ENCODE data around the gene TNIK.

The TNIK gene

GRCh38 chr3:171116365-171116764, 343.8 kb downstream of the TNIK start:
- DNase-seq, result no peak

GRCh38 chr3:171115667-171116066, 344.5 kb downstream of the TNIK start:
- no peak for DNase-seq

- DNase-seq, result no peak
These were observed 346.5 kb downstream of the TNIK start for GRCh38 chr3:171113716-171114115.

DNA sequence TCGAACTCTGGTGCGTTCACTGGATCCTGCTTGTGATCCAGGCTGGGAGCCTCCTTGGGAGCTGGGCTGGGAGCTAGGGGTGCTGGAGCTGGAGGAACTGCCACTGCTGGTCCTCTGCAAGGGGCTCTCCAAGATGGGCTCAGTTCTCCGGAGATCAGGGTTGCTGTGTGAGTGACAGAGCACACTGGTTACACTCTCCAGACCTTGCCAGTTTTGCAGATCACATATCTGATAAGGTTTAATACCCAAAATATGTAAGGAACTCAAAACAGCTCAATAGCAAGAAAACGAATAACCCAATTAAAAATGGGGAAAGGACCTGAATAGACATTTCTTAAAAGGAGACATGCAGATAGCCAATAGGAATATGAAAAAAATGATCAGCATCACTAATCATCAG, 349.5 kb downstream of the TNIK start:
- no peak for DNase-seq

- DNase-seq, result no peak
These were observed 352.1 kb downstream of the TNIK start for GRCh38 chr3:171108066-171108465.

DNA sequence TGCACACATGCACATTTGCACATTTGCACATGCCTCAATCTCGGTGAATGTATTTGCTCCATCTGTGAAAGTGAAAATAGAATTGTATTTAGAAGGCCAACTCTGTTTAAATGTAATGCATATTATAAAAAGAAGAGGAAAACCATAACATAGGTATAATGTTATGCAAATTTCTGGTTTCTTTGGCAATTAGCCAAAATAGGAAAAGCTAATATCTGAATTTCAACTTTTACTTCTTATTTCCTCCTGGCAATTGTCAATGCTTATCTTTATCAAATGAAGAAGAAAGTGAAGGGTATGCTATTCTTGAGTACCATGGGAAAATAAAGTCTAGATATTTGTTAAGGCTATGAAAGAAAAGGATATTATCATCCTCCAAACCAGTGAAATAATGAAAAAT, 357.0 kb downstream of the TNIK start:
- DNase-seq, result no peak

- DNase-seq, result no peak
These were observed 358.1 kb downstream of the TNIK start for GRCh38 chr3:171101982-171102641.

- no peak for DNase-seq
These were observed 360.3 kb downstream of the TNIK start for GRCh38 chr3:171099911-171100310.

GRCh38 chr3:171095063-171095462, 365.1 kb downstream of the TNIK start:
- DNase-seq, result peak in 1 of 3 experiments; percentile 51

DNA sequence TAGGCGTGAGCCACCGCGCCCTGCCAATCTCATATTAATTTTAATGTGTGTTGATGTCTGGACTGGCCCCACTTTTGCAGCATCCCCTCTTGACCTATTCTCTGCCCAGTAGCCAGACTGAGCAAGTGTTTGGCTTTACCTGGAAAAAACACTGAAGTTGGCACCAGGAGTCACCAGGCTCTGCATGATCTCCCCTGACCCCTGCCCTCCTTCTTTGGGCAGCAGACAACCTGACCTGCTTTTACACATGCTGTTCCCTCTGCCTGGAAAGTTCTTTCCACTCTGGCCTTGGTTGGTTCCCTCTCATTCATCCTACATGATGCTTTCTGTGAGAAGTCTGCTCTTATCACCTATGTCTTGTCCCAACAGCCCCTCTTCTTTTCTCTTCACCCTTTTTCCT, 365.8 kb downstream of the TNIK start:
- DNase-seq, result no peak

GRCh38 chr3:171093462-171093861, 366.7 kb downstream of the TNIK start:
- DNase-seq, result no peak

GRCh38 chr3:171092467-171092911, 367.7 kb downstream of the TNIK start:
- DNase-seq, result peak in 1 of 3 experiments; percentile 94

DNA sequence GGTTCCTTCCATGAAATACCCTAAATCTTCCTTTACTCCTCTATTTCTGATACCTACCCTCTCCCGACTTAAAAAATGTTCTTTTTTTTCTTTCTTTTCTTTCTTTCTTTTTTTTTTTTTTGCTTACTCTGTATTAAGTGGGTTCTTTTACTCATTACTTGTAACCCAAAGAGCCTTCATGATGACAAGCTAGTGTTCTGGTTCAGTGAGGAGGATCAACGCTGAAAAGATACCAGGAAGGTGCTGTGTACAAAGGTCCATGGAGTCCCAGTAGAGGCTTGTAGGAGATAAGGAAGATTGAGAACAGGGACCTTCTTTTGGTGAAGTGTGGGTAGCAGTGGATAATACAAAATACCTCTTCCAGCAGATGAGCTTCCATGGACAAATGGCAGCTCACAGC, 369.9 kb downstream of the TNIK start:
- no peak for DNase-seq

GRCh38 chr3:171088964-171089754, 371.0 kb downstream of the TNIK start:
- DNase-seq, result peak in 2 of 3 experiments; percentile 34 to 77

DNA sequence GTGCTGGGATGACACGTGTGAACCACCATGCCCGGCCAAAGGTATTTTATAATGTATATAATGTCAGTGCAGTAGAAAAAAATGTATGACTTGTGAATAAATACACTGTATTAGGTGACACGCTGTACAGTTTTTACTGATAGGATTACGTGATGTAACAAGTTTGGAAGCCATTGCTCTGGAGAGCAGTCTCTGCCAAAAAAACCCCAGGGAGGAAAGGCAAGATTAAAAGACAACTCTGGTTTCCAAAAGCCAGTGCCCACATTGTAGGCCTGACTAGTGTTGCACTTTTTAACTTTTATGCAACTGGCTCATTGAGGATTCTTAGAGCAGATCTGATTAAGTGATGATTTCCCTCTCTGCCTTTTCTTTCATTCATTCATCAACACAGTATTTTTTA, 371.7 kb downstream of the TNIK start:
- DNase-seq, result no peak

GRCh38 chr3:171086914-171087313, 373.3 kb downstream of the TNIK start:
- DNase-seq, result no peak

GRCh38 chr3:171077261-171077660, 382.9 kb downstream of the TNIK start:
- no peak for DNase-seq

- no peak for DNase-seq
These were observed 387.8 kb downstream of the TNIK start for GRCh38 chr3:171072432-171072831.

GRCh38 chr3:171068658-171069057, 391.5 kb downstream of the TNIK start:
- no peak for DNase-seq

DNA sequence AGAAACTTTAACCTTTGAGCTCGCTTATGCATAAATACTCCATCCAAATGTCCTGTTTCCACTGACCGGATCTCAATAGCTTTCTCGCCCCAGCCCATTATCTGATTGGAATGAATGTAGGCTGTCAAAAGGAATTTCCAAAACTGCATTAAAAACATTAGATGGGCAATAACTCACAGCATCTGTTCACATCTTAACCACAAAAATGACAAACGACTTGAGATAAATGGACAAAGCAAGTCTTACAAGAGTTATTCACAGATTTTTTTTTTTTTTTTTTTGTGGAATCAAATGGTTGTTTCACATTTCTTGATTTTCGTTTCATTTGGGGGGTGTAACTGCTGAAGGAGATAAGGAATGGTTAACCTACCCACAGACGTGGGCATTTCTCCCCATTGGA, 394.0 kb downstream of the TNIK start:
- no peak for DNase-seq

GRCh38 chr3:171065732-171066131, 394.5 kb downstream of the TNIK start:
- DNase-seq, result no peak

DNA sequence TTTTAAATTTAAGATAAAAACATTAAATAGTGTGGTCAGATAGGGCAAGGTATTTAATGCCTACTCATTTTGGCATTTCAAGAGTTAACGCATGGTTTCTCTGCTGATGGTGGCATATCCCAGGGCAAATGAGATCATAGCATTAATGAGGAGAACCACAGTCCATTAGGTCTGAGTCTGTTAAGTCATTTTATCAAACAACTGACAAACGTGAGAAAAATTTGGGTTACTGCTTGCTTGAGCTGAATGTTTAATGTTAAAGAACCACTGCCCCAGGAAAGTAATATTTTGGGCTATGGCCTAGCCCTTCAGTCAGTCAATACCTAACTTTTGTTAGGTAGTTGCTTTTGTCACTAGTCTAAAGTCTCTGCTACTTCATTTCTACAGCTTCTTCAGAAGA, 395.7 kb downstream of the TNIK start:
- no peak for DNase-seq

DNA sequence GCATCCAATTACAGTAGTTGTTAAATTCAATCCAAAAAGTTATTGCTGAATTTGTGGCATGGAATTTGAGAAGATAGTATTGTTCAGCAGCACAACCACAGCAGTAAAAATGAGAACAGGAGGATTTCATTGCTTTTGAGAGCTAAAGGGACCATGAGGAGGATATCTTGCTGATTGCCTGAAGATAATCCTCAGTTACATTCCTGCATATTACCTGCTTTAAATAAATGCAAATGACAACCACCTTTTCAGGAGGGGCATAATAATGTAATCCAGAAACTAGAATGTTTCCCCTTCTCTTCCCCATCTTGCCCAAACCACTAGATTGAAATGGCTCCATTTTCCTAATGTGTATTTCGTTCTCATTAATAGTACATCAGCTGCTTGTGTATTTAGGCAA, 398.5 kb downstream of the TNIK start:
- no peak for DNase-seq

DNA sequence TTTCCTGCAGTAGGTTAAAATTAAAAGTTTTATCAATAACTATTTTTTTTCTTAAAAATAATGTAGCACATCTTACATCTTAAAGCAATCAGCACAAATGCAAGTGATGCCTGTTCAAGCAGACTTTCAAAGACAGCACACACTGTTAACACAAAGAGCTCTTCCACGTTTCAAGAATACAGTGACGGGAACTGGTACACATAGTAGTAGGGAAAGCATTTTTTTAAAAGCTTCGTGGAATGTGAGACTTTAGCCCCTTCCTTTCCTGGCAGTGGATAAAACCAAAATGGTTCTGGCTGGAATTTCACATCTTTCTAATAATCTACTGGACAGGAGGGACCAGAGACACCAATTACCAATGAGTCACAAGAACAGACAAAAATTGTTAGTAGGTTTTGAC, 400.2 kb downstream of the TNIK start:
- no peak for DNase-seq
